SH-SY5Y (cell line): ENCODE results near the gene GGT7.

Experiments used
- GATA2 ChIP-seq: IDR thresholded peaks from 2 replicates; pipeline ENCODE4 v1.6.1; 2011; ENCODE audit warnings: mild to moderate bottlenecking, low read depth, low read length
- GATA3 ChIP-seq: IDR thresholded peaks from 2 replicates; pipeline ENCODE4 v1.6.1; 2011; ENCODE audit warnings: low read depth, mild to moderate bottlenecking, low read length, moderate library complexity

GRCh38 chr20:34825530-34826362, 46.9 kb downstream of the GGT7 start, which contains the start of gene NCOA6:
- TF ChIP-seq GATA2 (no peak), GATA3 (no peak)
